Fibroblast of skin of back (primary cell): ENCODE results near the gene RNF168.
"Not testable (repeated sequence)": the region's sequence is repeated elsewhere in the genome, so short reads cannot be mapped to it uniquely, and the experiment has no call there.

Experiments used
- DNase-seq: peaks from one replicate; pipeline ENCODE4 v3.0.0-alpha.2; 2013

The RNF168 gene

DNA sequence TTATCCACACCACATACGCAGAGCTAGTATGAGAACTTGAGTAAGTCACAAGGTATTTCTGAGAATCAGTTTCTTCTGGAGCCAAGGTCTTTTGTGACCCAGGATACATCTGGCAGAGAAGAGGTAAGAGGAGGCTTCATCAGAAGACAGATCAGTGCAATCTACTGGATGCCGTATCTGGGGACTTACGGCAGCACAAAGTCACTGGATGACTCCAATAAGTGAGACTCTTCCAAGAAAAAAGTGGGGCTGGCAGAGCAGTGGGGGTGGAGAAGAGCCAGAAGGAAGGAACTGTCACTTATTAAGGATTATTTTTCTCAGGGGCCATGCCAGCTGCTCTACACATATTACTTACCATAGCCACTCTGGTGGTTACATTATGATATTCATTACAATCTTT, 39.8 kb downstream of the RNF168 start:
- no peak for DNase-seq

- DNase-seq = no peak
Measured at GRCh38 chr3:196463478-196463756, 40.2 kb downstream of the RNF168 start.

- not testable (repeated sequence) for DNase-seq
Measured at GRCh38 chr3:196462680-196463477, 40.7 kb downstream of the RNF168 start.

DNA sequence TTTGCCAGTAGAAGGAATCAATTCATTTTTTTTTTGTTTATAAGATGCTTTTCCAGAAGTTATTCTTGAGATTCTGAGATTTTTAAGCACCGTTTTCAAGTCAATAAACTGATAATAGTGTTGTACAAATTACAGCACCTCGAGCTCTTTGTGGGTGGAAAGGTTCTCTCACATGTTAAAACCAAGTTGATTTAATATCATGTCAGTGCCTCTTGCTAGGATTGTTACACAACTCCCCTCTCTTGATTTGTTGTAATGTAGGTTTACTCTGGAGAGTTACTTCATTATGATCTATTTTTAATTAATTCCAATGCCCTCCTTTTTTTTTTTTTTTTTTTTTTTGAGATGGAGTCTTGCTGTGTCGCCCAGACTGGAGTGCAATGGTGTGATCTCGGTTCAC, 45.5 kb downstream of the RNF168 start:
- no peak for DNase-seq

GRCh38 chr3:196457470-196457869, 46.1 kb downstream of the RNF168 start:
- DNase-seq = not testable (repeated sequence)

GRCh38 chr3:196454935-196455334, 48.6 kb downstream of the RNF168 start:
- peak; percentile 32 for DNase-seq

DNA sequence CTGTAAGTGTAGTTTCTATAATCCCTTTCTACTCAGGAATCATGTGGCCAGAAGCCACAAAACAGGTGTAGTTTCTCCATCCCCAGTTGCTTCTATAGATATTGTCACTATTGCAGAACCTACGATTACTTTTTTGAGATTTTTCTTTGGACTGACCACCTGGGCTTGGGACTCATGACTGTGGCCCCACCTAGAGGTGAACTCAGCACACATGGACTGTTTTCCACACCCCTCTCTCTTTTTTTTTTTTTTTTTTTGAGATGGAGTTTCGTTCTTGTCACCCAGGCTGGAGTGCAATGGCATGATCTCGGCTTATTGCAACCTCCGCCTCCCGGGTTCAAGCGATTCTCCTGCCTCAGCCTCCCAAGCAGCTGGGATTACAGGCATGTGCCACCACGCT, 58.2 kb downstream of the RNF168 start:
- not testable (repeated sequence) for DNase-seq

GRCh38 chr3:196444500-196444894, 59.1 kb downstream of the RNF168 start:
- no peak for DNase-seq

- DNase-seq = peak; percentile 64
Measured at GRCh38 chr3:196440696-196441095, 62.9 kb downstream of the RNF168 start.

DNA sequence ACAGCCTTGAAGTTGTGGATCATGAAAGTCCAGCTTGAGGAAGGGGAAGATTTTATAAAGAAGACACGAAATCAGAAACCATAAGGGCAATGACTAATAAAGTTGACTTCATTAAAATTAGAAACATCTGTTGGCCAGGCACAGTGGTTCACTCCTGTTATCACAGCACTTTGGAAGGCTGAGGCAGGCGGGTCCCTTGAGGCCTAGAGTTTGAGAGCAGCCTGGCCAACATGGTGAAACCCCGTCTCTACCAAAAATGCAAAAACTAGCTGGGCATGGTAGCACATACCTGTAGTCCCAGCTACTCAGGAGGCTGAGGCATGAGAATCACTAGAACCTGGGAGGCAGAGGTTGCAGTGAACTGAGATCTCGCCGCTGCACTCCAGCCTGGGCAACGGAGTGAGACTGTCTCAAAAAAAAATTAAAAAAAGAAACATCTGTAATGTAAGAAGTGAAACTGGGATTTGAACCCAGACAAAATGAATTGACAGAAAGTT, 63.5 kb downstream of the RNF168 start:
- peak; percentile 87 for DNase-seq

DNA sequence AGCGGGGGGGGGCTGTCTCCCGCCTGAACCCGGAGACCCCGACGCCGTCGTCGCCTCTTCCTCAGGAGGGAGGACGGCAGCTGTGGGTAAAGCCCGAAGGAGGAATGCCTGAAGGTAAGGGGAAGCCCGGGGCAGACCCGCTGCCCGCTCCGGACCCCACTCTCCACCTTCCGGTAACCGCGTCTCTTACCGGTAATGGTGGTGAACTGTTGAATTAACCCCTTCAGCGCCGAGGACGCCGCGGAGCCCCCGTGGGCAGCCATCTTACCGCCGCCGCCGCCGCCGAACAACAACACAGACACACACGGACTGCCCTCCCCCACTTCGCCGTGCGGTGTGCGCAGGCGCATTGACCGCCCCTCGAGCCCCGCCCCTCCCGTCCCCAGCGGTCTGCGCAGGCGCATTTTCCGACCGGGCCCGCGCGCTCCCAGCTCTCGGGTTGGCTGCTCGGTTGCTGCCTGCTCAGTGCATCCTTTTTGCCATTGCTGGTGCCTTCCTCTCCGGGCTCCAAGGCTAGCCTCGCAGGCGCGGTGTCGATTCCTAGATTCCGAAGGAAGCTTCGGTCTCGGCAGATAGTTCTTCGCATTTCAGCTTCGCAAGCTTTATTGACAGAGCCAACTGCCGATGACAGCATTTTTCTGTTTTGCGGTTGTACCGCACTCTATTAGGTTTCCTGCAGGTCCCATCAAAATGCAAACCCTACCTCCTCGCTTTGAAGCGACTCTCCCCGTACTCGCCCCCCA, 71.3 kb downstream of the RNF168 start, which contains the start of gene UBXN7:
UBXN7 (minus strand) TSS at position 291 of the 743 bp plus-strand sequence; CDS start at position 263, 28 bp downstream.
- DNase-seq = peak; percentile 91

- DNase-seq = peak; percentile 70
Measured at GRCh38 chr3:196431181-196432136, 72.1 kb downstream of the RNF168 start.

GRCh38 chr3:196428041-196428440, 75.5 kb downstream of the RNF168 start:
- no peak for DNase-seq

GRCh38 chr3:196424421-196424820, 79.1 kb downstream of the RNF168 start:
- DNase-seq = not testable (repeated sequence)

DNA sequence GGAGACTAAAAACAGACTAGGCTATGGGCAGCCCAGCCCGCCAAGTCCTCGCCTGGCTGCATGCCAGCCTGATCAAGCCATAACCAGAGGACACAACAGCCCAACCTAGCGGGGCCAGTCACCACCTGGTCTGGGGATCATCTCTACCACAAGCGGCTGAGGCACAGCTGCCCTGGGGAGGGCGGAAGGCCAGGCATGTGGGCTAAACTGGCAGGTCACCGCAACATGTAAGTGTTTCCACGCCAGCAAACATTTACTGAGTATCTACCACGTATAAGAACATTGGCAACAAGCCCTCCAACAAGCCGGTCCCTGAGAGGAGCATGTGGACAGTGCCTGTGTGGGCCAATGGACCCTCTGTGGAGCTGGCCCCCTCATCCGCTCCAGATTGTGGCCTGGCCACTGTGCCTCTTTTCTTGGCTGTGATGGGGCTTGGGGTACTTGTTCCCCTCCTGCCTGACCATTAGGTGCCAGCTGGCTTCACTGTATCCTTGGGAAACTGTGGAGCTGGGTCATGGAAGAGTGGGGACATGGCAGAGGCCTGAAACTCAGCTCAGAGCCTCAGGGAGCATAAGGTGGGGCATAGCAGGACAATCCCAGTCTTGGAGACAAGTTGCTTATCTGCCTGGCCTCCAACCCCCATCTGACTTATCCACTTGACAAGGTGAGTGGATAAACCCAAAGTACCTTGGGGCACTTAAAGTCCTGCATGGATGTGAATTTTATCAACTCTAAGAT, 80.4 kb downstream of the RNF168 start:
- DNase-seq = no peak

- not testable (repeated sequence) for DNase-seq
Measured at GRCh38 chr3:196421668-196422067, 81.9 kb downstream of the RNF168 start.

DNA sequence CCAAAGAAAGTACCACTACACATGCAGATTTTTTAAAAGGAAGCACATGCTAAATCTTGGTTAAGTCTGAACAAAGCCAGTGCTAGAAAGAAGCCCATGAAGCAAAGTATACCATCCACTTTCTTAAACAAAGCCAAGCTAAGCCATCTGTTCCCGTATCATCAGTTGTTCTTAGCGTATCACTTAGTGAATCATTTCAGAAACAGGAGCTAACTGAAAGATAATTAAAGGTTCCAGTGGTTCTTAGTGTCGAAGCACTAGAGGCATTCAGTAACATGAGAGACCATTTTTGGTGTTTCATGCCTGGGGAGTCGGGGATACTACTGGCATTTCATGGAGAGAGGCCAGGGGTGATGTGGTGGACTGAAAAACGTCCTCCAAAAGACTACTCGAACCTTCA, 84.2 kb downstream of the RNF168 start:
- DNase-seq = no peak
